Loucy (cell line): ENCODE data around the gene SCRN3.

ENCODE experiments used
- H2AFZ ChIP-seq: fragments of 200-600 bp; sonication (generic); 2 replicates; pipeline ENCODE4 v1.6.0; 2016; ENCODE audit warnings: antibody characterized with exemption, mild to moderate bottlenecking, low read length, moderate library complexity
- H3F3A ChIP-seq: fragments of 200-600 bp; 2 replicates; pipeline ENCODE4 v1.6.0; 2016; ENCODE audit warnings: antibody characterized with exemption, low read depth, mild to moderate bottlenecking
- H3K27me3 ChIP-seq: fragments of 200-600 bp; sonication (generic); 2 replicates; pipeline ENCODE4 v1.6.1; 2014; ENCODE audit warnings: low read length, mild to moderate bottlenecking; ENCODE audit not compliant: insufficient read depth, poor library complexity, severe bottlenecking
- H3K36me3 ChIP-seq: fragments of 200-600 bp; sonication (generic); 2 replicates; pipeline ENCODE4 v1.6.1; 2016; ENCODE audit warnings: low read length; ENCODE audit not compliant: insufficient read depth
- H3K4me1 ChIP-seq: fragments of 200-600 bp; sonication (generic); 2 replicates; pipeline ENCODE4 v1.5.1; 2014; ENCODE audit warnings: low read length, mild to moderate bottlenecking; ENCODE audit not compliant: insufficient read depth, poor library complexity, severe bottlenecking
- H3K4me2 ChIP-seq: fragments of 200-600 bp; sonication (generic); 2 replicates; pipeline ENCODE4 v1.6.0; 2014; ENCODE audit warnings: antibody characterized with exemption, low read length, low read depth, mild to moderate bottlenecking; ENCODE audit not compliant: poor library complexity, severe bottlenecking
- H3K4me3 ChIP-seq: fragments of 200-600 bp; sonication (generic); 2 replicates; pipeline ENCODE4 v1.5.1; 2014; ENCODE audit warnings: low read length, mild to moderate bottlenecking, mixed read lengths; ENCODE audit not compliant: poor library complexity, severe bottlenecking
- H3K79me2 ChIP-seq: fragments of 200-600 bp; sonication (generic); 2 replicates; pipeline ENCODE4 v1.6.1; 2014; ENCODE audit warnings: low read length; ENCODE audit not compliant: insufficient read depth
- H3K9ac ChIP-seq: fragments of 200-600 bp; sonication (generic); 2 replicates; pipeline ENCODE4 v1.6.0; 2014; ENCODE audit warnings: mild to moderate bottlenecking, low read depth, low read length, moderate library complexity; ENCODE audit not compliant: poor library complexity, severe bottlenecking
- H3K9me2 ChIP-seq: fragments of 200-600 bp; sonication (generic); replicated peaks from 2 replicates; pipeline ENCODE4 v1.6.1; 2016; ENCODE audit warnings: low read depth, low read length, mixed read lengths
- H3K9me3 ChIP-seq: fragments of 200-600 bp; sonication (generic); 2 replicates; pipeline ENCODE4 v1.6.1; 2014; ENCODE audit warnings: mild to moderate bottlenecking, antibody characterized with exemption, low read length, low read depth; ENCODE audit not compliant: insufficient read depth
- H4K20me1 ChIP-seq: fragments of 200-600 bp; sonication (generic); 2 replicates; pipeline ENCODE4 v1.6.0; 2014; ENCODE audit warnings: antibody characterized with exemption, low read length, mild to moderate bottlenecking; ENCODE audit not compliant: insufficient read depth, poor library complexity, severe bottlenecking
- CTCF ChIP-seq: fragments of 200-600 bp; sonication (generic); conservative IDR thresholded peaks from 2 replicates; pipeline ENCODE4 v1.5.1; 2014; ENCODE audit warnings: mild to moderate bottlenecking, antibody characterized with exemption, low read length
- EZH2phosphoT487 ChIP-seq: fragments of 200-600 bp; IDR thresholded peaks from 2 replicates; pipeline ENCODE4 v1.6.1; 2018; ENCODE audit warnings: antibody characterized with exemption, mild to moderate bottlenecking, moderate library complexity, borderline replicate concordance

The SCRN3 gene

GRCh38 chr2:174473796-174474195, 78.3 kb downstream of the SCRN3 start:
- Histone ChIP-seq H3K9ac (no peak overlapping the region), H3K9me2 (no peaks in the 10 kb centered on the region), H3K4me1 (no peaks in the 10 kb centered on the region), H3K36me3 (no peaks in the 10 kb centered on the region), H3K4me3 (no peak overlapping the region), H3K27me3 (no peaks in the 10 kb centered on the region), H3K4me2 (no peak overlapping the region), H3F3A (no peaks in the 10 kb centered on the region), H3K79me2 (no peaks in the 10 kb centered on the region), H3K9me3 (no peaks in the 10 kb centered on the region), H2AFZ (no peak overlapping the region), H4K20me1 (no peaks in the 10 kb centered on the region)
- no peak for TF ChIP-seq CTCF
- TF ChIP-seq EZH2phosphoT487 = no peak

GRCh38 chr2:174477759-174478158, 82.2 kb downstream of the SCRN3 start:
- H3K27me3 ChIP-seq = no peaks in the 10 kb centered on the region
- TF ChIP-seq CTCF (no peak), EZH2phosphoT487 (no peak)

More at GRCh38 chr2:174477759-174478158, 82.2 kb downstream of the SCRN3 start:
- Histone ChIP-seq H3K36me3 (no peaks in the 10 kb centered on the region), H3K4me2 (no peak overlapping the region), H3F3A (no peaks in the 10 kb centered on the region), H3K9ac (no peak overlapping the region), H4K20me1 (no peaks in the 10 kb centered on the region), H3K4me3 (no peak overlapping the region), H3K79me2 (no peaks in the 10 kb centered on the region), H3K9me3 (no peaks in the 10 kb centered on the region), H3K4me1 (no peaks in the 10 kb centered on the region), H2AFZ (no peak overlapping the region), H3K9me2 (no peaks in the 10 kb centered on the region)
